Mesothelial cell of epicardium (in vitro differentiated cells): ENCODE data around the gene GMPR. TPM values are rescaled to one million over a fixed set of nuclear protein-coding genes. Genes with fewer than 3 reads are reported as not detected.

Experiments used
- DNase-seq, 2 experiments: peaks; one replicate each; pipeline ENCODE4 v3.0.0; 2021; ENCODE audit warnings: low spot score in 2 of 2; ENCODE audit not compliant: unreplicated experiment in 2 of 2
- H3K27ac Mint-ChIP-seq: 2 replicates; pipeline ENCODE4 v1.8.0; 2021; ENCODE audit warnings: mixed read lengths
- H3K27me3 Mint-ChIP-seq: 2 replicates; pipeline ENCODE4 v1.8.0; 2021; ENCODE audit warnings: low read depth, mixed read lengths
- H3K36me3 Mint-ChIP-seq: 2 replicates; pipeline ENCODE4 v1.8.0; 2021; ENCODE audit warnings: mixed read lengths
- H3K4me1 Mint-ChIP-seq: 2 replicates; pipeline ENCODE4 v1.8.0; 2021; ENCODE audit warnings: mixed read lengths
- H3K4me3 Mint-ChIP-seq: 2 replicates; pipeline ENCODE4 v1.8.0; 2021; ENCODE audit warnings: mild to moderate bottlenecking, moderate library complexity, mixed read lengths
- H3K9me3 Mint-ChIP-seq: 2 replicates; pipeline ENCODE4 v1.8.0; 2021; ENCODE audit warnings: mixed read lengths
- total RNA-seq: library from RNA; stranded (reverse); gene quantifications from 3 replicates; pipeline ENCODE4 v1.2.1, GENCODE V29; 2021
- TF ChIP-seq, protein P1 (sequence below): fragments of 200-600 bp; sonication (generic); IDR thresholded peaks from one replicate; pipeline ENCODE4 v1.5.0; 2021; ENCODE audit warnings: antibody characterized with exemption; ENCODE audit not compliant: unreplicated experiment

The GMPR gene
- total RNA-seq, 1 donor from 2014 or later: 4.0 TPM

GRCh38 chr6:16334671-16335070, 96.3 kb downstream of the GMPR start:
- H3K4me3 Mint-ChIP-seq: no peak overlapping the region
- H3K9me3 Mint-ChIP-seq: no peaks in the 10 kb centered on the region
- TF ChIP-seq, protein P1, sequence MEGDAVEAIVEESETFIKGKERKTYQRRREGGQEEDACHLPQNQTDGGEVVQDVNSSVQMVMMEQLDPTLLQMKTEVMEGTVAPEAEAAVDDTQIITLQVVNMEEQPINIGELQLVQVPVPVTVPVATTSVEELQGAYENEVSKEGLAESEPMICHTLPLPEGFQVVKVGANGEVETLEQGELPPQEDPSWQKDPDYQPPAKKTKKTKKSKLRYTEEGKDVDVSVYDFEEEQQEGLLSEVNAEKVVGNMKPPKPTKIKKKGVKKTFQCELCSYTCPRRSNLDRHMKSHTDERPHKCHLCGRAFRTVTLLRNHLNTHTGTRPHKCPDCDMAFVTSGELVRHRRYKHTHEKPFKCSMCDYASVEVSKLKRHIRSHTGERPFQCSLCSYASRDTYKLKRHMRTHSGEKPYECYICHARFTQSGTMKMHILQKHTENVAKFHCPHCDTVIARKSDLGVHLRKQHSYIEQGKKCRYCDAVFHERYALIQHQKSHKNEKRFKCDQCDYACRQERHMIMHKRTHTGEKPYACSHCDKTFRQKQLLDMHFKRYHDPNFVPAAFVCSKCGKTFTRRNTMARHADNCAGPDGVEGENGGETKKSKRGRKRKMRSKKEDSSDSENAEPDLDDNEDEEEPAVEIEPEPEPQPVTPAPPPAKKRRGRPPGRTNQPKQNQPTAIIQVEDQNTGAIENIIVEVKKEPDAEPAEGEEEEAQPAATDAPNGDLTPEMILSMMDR: no peak
- H3K27me3 Mint-ChIP-seq: no peaks in the 10 kb centered on the region
- H3K27ac Mint-ChIP-seq: no peak overlapping the region
- H3K36me3 Mint-ChIP-seq: no peaks in the 10 kb centered on the region
- peaks cover 11% of the 10 kb centered on the region for H3K4me1 Mint-ChIP-seq
- DNase-seq: no peak

GRCh38 chr6:16335176-16335575, 96.8 kb downstream of the GMPR start:
- Mint-ChIP-seq H3K4me1 (peaks cover 11% of the 10 kb centered on the region), H3K36me3 (no peaks in the 10 kb centered on the region), H3K9me3 (no peaks in the 10 kb centered on the region), H3K27ac (no peak overlapping the region), H3K27me3 (no peaks in the 10 kb centered on the region), H3K4me3 (no peak overlapping the region)
- DNase-seq: no peak
- TF ChIP-seq, protein P1: no peak

- DNase-seq: no peak
- H3K27me3 Mint-ChIP-seq: no peaks in the 10 kb centered on the region
- no peak overlapping the region for H3K4me3 Mint-ChIP-seq
- H3K36me3 Mint-ChIP-seq: peaks cover 5% of the 10 kb centered on the region
- H3K4me1 Mint-ChIP-seq: peaks cover 11% of the 10 kb centered on the region
- TF ChIP-seq, protein P1: no peak
- H3K27ac Mint-ChIP-seq: no peak overlapping the region
- peaks cover 8% of the 10 kb centered on the region for H3K9me3 Mint-ChIP-seq
These were observed 97.8 kb downstream of the GMPR start for GRCh38 chr6:16336056-16336818.

DNA sequence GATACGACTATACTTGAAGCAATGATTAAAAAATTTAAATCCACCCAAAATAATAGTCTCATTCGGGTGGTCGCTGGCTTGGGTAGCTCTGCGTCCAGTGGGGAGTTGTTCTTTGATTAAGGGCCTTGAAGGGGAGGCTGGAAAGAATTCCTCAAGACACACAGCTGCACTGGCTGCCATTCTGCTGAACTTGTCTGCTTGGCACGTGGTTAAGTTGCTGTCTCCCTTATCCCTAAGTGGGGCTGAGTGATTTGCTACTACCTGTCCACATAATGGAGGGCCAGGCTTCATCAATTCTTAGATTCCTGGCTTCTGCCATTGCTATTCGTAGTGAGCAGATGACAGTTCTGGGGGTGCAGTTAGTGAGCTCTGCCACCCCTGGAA, 98.5 kb downstream of the GMPR start:
- Mint-ChIP-seq H3K27me3 (no peaks in the 10 kb centered on the region), H3K27ac (no peak overlapping the region), H3K4me1 (peaks cover 11% of the 10 kb centered on the region), H3K9me3 (peaks cover 8% of the 10 kb centered on the region), H3K36me3 (peaks cover 5% of the 10 kb centered on the region), H3K4me3 (no peak overlapping the region)
- TF ChIP-seq, protein P1: no peak
- no peak for DNase-seq

GRCh38 chr6:16337295-16337975, 99.0 kb downstream of the GMPR start:
- Mint-ChIP-seq H3K27ac (peak overlapping the region; percentile 67), H3K4me1 (peaks cover 11% of the 10 kb centered on the region), H3K27me3 (no peaks in the 10 kb centered on the region), H3K36me3 (peaks cover 5% of the 10 kb centered on the region), H3K4me3 (no peak overlapping the region), H3K9me3 (peaks cover 10% of the 10 kb centered on the region)
- peak in 1 of 2 experiments; percentile 57 for DNase-seq
- TF ChIP-seq, protein P1: no peak
